PFSK-1 (cell line): Measurements from ENCODE around the gene HID1.

Experiments used
- POLR2AphosphoS5 ChIP-seq: IDR thresholded peaks from 2 replicates; pipeline ENCODE4 v1.6.1; 2012; ENCODE audit warnings: low read depth, mild to moderate bottlenecking, control low read depth, low read length, moderate library complexity
- SIN3A ChIP-seq: IDR thresholded peaks from 2 replicates; pipeline ENCODE4 v1.6.1; 2012; ENCODE audit warnings: mild to moderate bottlenecking, low read length, moderate library complexity, borderline replicate concordance; ENCODE audit not compliant: insufficient read depth
- TAF1 ChIP-seq: IDR thresholded peaks from 2 replicates; pipeline ENCODE4 v1.6.1; 2012; ENCODE audit warnings: low read length, control low read depth, borderline replicate concordance; ENCODE audit not compliant: insufficient read depth
- TF ChIP-seq, protein P1 (sequence below), 2 experiments: IDR thresholded peaks; 2 replicates each; pipeline versions ENCODE4 v1.6.1 to v1.8.0; 2011 to 2012; ENCODE audit warnings: low read depth in 2 of 2, low read length in 2 of 2, control low read depth in 1 of 2, inconsistent platforms in 1 of 2, mild to moderate bottlenecking in 1 of 2, moderate library complexity in 1 of 2; ENCODE audit not compliant: insufficient read depth in 1 of 2

DNA sequence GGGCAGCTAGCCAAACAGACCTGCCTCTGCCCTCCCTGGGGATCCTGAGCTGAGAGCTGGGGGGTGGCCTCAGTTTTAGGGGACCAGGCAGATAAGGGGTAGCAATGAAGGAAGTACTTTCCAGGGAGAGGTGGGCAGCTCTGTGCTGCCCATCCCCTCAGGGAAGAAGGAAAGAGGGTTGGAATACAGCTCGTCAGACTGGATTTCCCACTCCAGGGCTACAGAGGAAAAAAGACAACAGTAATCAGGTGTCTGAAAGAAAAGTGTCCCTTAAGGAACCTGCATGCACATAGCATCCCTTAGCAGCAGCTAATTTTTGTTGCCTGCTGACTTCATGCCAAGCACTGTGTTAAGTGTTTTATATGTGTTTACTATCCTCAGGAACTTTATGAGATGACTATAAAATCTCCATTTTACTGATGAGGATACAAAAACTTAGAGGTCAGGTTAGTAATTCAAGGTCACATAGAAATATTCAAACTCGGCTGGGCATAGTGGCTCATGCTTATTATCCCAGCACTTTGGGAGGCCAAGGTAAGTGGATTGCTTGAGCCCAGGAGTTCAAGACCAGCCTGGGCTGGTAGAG lies 36.7 kb upstream of the HID1 start:
- TF ChIP-seq POLR2AphosphoS5 (no peak), TAF1 (no peak), SIN3A (no peak)
- TF ChIP-seq, protein P1, sequence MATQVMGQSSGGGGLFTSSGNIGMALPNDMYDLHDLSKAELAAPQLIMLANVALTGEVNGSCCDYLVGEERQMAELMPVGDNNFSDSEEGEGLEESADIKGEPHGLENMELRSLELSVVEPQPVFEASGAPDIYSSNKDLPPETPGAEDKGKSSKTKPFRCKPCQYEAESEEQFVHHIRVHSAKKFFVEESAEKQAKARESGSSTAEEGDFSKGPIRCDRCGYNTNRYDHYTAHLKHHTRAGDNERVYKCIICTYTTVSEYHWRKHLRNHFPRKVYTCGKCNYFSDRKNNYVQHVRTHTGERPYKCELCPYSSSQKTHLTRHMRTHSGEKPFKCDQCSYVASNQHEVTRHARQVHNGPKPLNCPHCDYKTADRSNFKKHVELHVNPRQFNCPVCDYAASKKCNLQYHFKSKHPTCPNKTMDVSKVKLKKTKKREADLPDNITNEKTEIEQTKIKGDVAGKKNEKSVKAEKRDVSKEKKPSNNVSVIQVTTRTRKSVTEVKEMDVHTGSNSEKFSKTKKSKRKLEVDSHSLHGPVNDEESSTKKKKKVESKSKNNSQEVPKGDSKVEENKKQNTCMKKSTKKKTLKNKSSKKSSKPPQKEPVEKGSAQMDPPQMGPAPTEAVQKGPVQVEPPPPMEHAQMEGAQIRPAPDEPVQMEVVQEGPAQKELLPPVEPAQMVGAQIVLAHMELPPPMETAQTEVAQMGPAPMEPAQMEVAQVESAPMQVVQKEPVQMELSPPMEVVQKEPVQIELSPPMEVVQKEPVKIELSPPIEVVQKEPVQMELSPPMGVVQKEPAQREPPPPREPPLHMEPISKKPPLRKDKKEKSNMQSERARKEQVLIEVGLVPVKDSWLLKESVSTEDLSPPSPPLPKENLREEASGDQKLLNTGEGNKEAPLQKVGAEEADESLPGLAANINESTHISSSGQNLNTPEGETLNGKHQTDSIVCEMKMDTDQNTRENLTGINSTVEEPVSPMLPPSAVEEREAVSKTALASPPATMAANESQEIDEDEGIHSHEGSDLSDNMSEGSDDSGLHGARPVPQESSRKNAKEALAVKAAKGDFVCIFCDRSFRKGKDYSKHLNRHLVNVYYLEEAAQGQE (IDR thresholded peaks at IDR 0.05; ENCODE audit: insufficient read depth in 1 of 2, low read depth in 2 of 2, low read length in 2 of 2), result no peak
